HG03558 (cell line): ENCODE measurements around the gene IRF9.

Experiments used
- ATAC-seq: cut with Tn5 transposase; IDR thresholded peaks from one replicate; pipeline ENCODE4 v1.9.1; 2021; ENCODE audit warnings: moderate number of reproducible peaks; ENCODE audit not compliant: unreplicated experiment; ENCODE audit errors: extremely low read depth

IRF9 gene

GRCh38 chr14:24207625-24208024 is 46.6 kb downstream of the IRF9 start:
- ATAC-seq, result no peak

- no peak for ATAC-seq
Measured at GRCh38 chr14:24211311-24211710, 50.2 kb downstream of the IRF9 start.

- peak; percentile 46 for ATAC-seq
Measured at GRCh38 chr14:24212924-24213865, 52.1 kb downstream of the IRF9 start, which contains the start of gene CHMP4A. Gene CHMP4A (minus strand): TSS chr14:24213488. CDS start chr14:24213439, 49 bp downstream.

GRCh38 chr14:24213866-24214662 is 53.0 kb downstream of the IRF9 start:
- no peak for ATAC-seq

GRCh38 chr14:24215495-24216344 is 54.7 kb downstream of the IRF9 start, which contains the start of gene MDP1:
Gene MDP1 (minus strand): TSS chr14:24216066. CDS start chr14:24215955, 111 bp downstream.
- ATAC-seq, result peak; percentile 44
